Pancreas (tissue), 10 donors: Measurements from ENCODE around the gene ABAT. TPM values are rescaled to one million over a fixed set of nuclear protein-coding genes. Genes with fewer than 3 reads are reported as not detected.

Source experiments
- ATAC-seq, 4 donors: fragments of 200-7000 bp; cut with Tn5 transposase; one replicate each; pipeline versions ENCODE4 v1.8.0 to v1.9.1; 2020; ENCODE audit warnings: mild to moderate bottlenecking in 4 of 4, moderate library complexity in 4 of 4
- DNase-seq, 6 donors: peaks; one replicate each; pipeline ENCODE4 v3.0.0-alpha.2; 2020
- FAIRE-seq: peaks from 2 replicates; lab custom pipeline; 2012; peaks lifted over from hg19 to GRCh38; lab: Jason Lieb, UNC
- H3K27ac ChIP-seq, 4 donors: fragments of 200-600 bp; sonication (generic); 1 replicate in 3 of 4; 2 replicates in 1 of 4; pipeline versions ENCODE4 v1.5.0 to v1.8.0; 2020
- H3K27me3 ChIP-seq, 4 donors: fragments of 200-600 bp; one replicate each; pipeline ENCODE4 v1.8.0; 2021
- H3K36me3 ChIP-seq, 3 donors: fragments of 200-600 bp; sonication (generic) in 1 of 3; one replicate each; pipeline versions ENCODE4 v1.5.0 to v1.8.0; 2020 to 2021
- H3K4me1 ChIP-seq, 3 donors: fragments of 200-600 bp; one replicate each; pipeline ENCODE4 v1.8.0; 2021
- H3K4me3 ChIP-seq, 4 donors: fragments of 200-600 bp; sonication (generic) in 2 of 4; one replicate each; pipeline versions ENCODE4 v1.5.0 to v1.8.0; 2020 to 2021
- H3K9me3 ChIP-seq, 4 donors: fragments of 200-600 bp; one replicate each; pipeline ENCODE4 v1.8.0; 2021
- WGBS, 2 donors: extraction: QIAGEN DNeasy Blood & Tissue Kit; methylation state at CpG; one replicate each; pipeline ENCODE4 v1.1.7; 2013; 5-methylcytosine and 5-hydroxymethylcytosine counted together
- intact Hi-C, 3 donors: fragments of 100-400 bp; cut with DNase I; formaldehyde crosslinking; loops; one replicate each; pipeline versions ENCODE4 v1.11.1 to v1.14.2; 2022
- polyA plus RNA-seq, 2 donors: library from polyadenylated mRNA; stranded (reverse); fragments of 200-250 nt; gene quantifications; one replicate each; pipeline ENCODE4 v1.2.3, GENCODE V29; 2013
- total RNA-seq, 6 donors: library from RNA; stranded (reverse); fragmentation: NEBNext Ultra II Directional in 4 of 6; extraction: Animal tissue kit (Norgen Biotek cat#: 25700) in 4 of 6; gene quantifications; one replicate each; pipeline versions ENCODE4 v1.2.1 to v1.2.4, GENCODE V29; 2021 to 2023
- TF ChIP-seq, protein P1 (sequence below), 4 donors: fragments of 200-600 bp; sonication (generic) in 3 of 4; IDR thresholded peaks; one replicate each; pipeline versions ENCODE4 v1.5.0 to v1.8.0; 2021; ENCODE audit warnings: antibody characterized with exemption in 4 of 4
- donor health status: healthy with polysubstance abuse.
- donor health status: DM: no; HTN: no; CAD: no; lungs with moderate emphysema.
- donor health status: DM: no; HTN: no; CAD: no.
- donor health status: control.
- donor health status: control.
- donor health status: Bipolar disorder and iron deficiency.
- donor health status: DM: yes; HTN: yes; CAD: no.
- donor health status: DM: no; HTN: no; CAD: no.
- donor health status: DM: no; HTN: no; CAD: no.
- donor health status: DM: yes; HTN: yes; CAD: no.

Gene ABAT
- total and polyA plus RNA-seq, 8 donors = 21.5 to 50.2 (median 29.1) TPM

DNA sequence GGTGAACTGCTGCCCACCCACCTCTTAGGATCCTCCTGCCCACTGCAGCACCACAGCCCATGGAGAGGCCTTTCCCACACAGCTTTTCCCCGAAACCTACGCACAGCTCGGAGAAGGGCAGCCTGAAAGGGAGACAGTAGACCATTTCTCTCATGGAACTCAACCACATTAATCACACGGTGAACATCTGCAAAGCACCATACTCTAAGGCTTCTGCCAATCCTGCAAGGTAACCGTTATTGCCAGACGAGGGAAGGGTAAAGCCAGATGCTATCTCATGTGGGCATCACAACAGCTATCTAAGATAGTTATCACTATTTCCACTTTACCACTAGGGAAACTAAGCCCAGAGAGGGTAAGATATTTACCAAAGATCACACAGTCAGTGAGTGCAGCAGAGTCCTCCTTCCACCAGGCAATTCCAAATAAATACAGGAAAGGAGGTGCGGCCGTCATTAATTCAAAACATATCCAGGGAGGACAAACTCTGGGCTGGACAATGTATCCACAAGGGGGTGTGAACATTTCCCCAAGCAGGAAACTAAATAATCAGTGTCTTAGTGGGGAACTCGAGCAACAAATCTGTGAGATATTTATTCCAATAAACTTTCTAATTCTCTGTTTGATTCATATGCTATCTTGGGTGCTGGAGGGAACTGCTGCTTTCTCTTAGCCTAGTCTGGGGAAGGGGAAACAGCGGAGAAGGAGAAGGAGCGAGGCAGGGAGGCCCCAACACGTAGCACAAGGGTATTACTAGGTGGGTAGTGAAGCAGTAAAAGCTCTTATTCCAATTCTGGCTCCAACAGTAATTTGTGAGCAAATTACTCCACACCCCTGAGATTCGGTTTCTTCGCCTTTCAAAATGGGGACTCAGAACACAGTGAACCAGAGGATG lies 122.3 kb downstream of the ABAT start:
- Histone ChIP-seq H3K27me3 (no peaks in the 10 kb centered on the region), H3K9me3 (no peaks in the 10 kb centered on the region), H3K4me1 (peaks cover 18 to 37% (median 19%) of the 10 kb centered on the region in 3 donors), H3K4me3 (peak overlapping the region; percentile 91 to 99 (median 96)), H3K36me3 (peaks cover 0 to 3% (median 0%) of the 10 kb centered on the region in 3 donors), H3K27ac (peak overlapping the region in 2 of 4 donors; percentile 1 to 34)
- intact Hi-C loops = no loop called here
- DNase-seq = no peak
- FAIRE-seq = no peak
- TF ChIP-seq, protein P1, sequence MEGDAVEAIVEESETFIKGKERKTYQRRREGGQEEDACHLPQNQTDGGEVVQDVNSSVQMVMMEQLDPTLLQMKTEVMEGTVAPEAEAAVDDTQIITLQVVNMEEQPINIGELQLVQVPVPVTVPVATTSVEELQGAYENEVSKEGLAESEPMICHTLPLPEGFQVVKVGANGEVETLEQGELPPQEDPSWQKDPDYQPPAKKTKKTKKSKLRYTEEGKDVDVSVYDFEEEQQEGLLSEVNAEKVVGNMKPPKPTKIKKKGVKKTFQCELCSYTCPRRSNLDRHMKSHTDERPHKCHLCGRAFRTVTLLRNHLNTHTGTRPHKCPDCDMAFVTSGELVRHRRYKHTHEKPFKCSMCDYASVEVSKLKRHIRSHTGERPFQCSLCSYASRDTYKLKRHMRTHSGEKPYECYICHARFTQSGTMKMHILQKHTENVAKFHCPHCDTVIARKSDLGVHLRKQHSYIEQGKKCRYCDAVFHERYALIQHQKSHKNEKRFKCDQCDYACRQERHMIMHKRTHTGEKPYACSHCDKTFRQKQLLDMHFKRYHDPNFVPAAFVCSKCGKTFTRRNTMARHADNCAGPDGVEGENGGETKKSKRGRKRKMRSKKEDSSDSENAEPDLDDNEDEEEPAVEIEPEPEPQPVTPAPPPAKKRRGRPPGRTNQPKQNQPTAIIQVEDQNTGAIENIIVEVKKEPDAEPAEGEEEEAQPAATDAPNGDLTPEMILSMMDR (IDR thresholded peaks at IDR 0.05) = no peak
- ATAC-seq = no peak
- 31% methylated on average over 14 of the region's 14 CpGs for WGBS, 2 donors

DNA sequence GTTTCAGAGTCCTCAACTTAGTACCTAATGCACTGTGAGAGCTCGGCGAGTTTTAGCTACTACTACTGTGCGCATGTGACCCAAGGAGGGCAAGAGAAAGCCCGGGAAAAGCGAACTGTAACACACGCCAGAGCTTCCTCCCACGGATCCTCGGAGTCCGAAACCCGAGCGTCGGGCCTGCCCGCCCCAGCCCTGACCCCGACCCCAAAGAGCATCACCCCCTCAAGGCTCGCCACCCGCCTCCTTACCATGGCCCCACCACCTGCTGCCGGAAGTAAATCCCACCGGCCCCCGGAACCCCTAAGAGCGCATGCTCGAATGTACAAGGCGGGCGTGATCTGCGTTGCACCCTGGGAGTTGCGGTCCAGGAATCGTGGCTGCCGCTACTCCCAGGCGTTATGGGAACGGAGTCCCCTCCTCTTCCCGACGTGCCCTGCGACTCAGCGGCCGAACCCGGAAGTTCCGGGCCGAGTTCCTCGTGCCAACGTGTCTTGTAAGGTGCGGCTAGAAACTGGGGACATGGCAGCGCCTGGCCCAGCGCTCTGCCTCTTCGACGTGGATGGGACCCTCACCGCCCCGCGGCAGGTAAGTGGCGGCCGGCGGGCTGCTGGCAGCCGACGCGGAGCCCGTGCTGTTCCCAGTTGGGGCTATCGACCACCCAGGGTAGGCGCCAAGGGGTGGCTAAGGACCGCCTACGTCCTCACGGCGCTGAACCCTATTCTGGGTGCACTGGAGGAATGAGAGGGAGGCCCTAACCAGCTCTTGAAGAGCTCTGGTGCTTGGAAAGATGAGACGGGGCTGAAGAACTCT lies 123.2 kb downstream of the ABAT start, which contains the start of the genes PMM2 and TMEM186:
PMM2 (plus strand) TSS at position 476 of the 810 bp plus-strand sequence; CDS start at position 520, 44 bp downstream.
TMEM186 (minus strand) TSS at position 276 of the 810 bp plus-strand sequence; CDS start at position 251, 25 bp downstream.
- DNase-seq = peak; percentile 93 to 98 (median 96)
- H3K27ac ChIP-seq = peak within 1 kb of the TSS; percentile 73 to 85 (median 80)
- intact Hi-C loops = no loop called here
- no peak for FAIRE-seq
- TF ChIP-seq, protein P1 (IDR thresholded peaks at IDR 0.05) = no peak
- H3K4me3 ChIP-seq = peak within 1 kb of the TSS; percentile 91 to 99 (median 96)
- peak; percentile 95 to 98 (median 98) for ATAC-seq
- no peaks in the 10 kb centered on the region for H3K27me3 ChIP-seq
- H3K9me3 ChIP-seq = no peaks in the 10 kb centered on the region
- H3K4me1 ChIP-seq = peaks cover 18 to 38% (median 21%) of the 10 kb centered on the region in 3 donors
- WGBS, 2 donors = 0 to 1% methylated on average over 61 of the region's 61 CpGs
- peaks cover 0 to 11% (median 0%) of the 10 kb centered on the region in 3 donors for H3K36me3 ChIP-seq

DNA sequence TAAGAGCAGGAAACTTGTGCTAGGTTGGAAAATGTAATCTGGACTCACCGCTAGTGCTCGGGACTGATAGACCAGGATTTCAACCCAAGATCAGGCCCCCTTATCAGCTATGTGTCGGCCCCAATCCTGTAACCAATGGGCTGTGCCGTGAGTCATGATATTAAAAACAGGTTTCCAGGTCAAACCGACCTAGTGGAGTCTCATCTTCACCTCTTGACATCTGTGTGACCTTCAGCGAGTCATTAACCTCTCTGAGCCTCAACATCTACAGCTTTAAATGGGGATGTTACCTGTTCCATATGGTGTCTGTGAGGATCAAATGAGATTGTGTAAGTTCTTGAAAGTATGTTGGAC lies 123.7 kb downstream of the ABAT start:
- Histone ChIP-seq H3K9me3 (no peaks in the 10 kb centered on the region), H3K27me3 (no peaks in the 10 kb centered on the region), H3K4me1 (peaks cover 18 to 38% (median 21%) of the 10 kb centered on the region in 3 donors), H3K4me3 (peak overlapping the region; percentile 91 to 99 (median 96)), H3K27ac (peak overlapping the region; percentile 73 to 85 (median 80)), H3K36me3 (peaks cover 0 to 17% (median 4%) of the 10 kb centered on the region in 3 donors)
- peak; percentile 4 to 17 (median 13) for ATAC-seq
- WGBS, 2 donors = 0% methylated on average over 6 of the region's 6 CpGs
- intact Hi-C loops = no loop called here
- TF ChIP-seq, protein P1 (IDR thresholded peaks at IDR 0.05) = no peak
- no peak for FAIRE-seq
- no peak for DNase-seq

DNA sequence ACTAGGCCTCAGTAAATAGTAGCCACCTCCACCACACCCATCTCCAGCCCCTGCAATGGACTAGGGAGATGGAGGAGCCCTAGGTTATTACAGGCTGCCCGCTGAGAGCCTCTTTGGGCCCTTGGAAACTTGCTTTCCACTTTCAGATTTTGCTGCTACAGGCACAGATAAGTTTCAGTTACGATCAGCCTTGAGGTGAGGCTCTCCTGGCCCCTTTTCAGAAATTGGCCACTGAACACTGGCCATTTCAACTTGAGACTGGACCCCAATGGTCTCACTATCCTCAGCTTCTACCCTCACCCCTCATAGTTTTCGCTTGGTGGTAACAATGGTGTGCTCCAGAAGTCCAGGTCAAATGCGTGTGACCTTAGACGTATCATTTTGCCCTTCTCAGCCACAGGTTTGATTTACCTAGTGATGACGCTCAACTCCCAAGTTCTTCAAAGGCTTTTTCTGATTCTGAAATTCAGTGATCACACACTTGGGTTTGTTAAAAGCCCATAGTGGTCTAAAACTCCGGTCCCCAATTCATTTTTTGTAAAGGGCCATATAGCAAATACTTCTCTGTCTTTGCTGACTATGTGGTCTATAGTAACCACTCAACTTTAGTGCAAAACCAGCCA lies 124.2 kb downstream of the ABAT start:
- Histone ChIP-seq H3K9me3 (no peaks in the 10 kb centered on the region), H3K4me3 (peak overlapping the region; percentile 91 to 99 (median 96)), H3K27me3 (no peaks in the 10 kb centered on the region), H3K4me1 (peaks cover 18 to 38% (median 21%) of the 10 kb centered on the region in 3 donors), H3K36me3 (peaks cover 0 to 22% (median 9%) of the 10 kb centered on the region in 3 donors), H3K27ac (peak overlapping the region in 3 of 4 donors; percentile 80 to 85 (median 80))
- FAIRE-seq (no peak), DNase-seq (no peak), ATAC-seq (peak; percentile 2 to 8 (median 4))
- intact Hi-C loops = no loop called here
- WGBS, 2 donors = 28 to 37% methylated on average over 7 of the region's 7 CpGs
- TF ChIP-seq, protein P1 (IDR thresholded peaks at IDR 0.05) = no peak
